ENCODE measurements around the gene FBXL22. TPM values are rescaled to one million over a fixed set of nuclear protein-coding genes. Genes with fewer than 3 reads are reported as not detected.

Gene FBXL22
- total and polyA plus RNA-seq, 2 experiments from 2014 or later = 0.60 to 1.3 TPM

GRCh38 chr15:63636518-63637061 lies 39.4 kb downstream of the FBXL22 start:
- Histone ChIP-seq H3K4me2 (no peak overlapping the region), H3K36me3 (replicated peaks; ENCODE audit: insufficient read depth, low read depth) (no peaks in the 10 kb centered on the region), H3K9me2 (replicated peaks; ENCODE audit: insufficient read depth) (no peaks in the 10 kb centered on the region), H2AFZ (no peak overlapping the region), H3K9me3 (ENCODE audit: low read depth) (no peaks in the 10 kb centered on the region), H3K4me3 (no peak overlapping the region), H3K4me1 (ENCODE audit: insufficient read depth) (no peaks in the 10 kb centered on the region), H4K20me1 (ENCODE audit: insufficient read depth, poor library complexity, severe bottlenecking) (no peaks in the 10 kb centered on the region), H3K27ac (no peak overlapping the region), H3K27me3 (no peaks in the 10 kb centered on the region), H3K79me2 (no peaks in the 10 kb centered on the region)
- 96% methylated on average over 9 of the region's 9 CpGs for WGBS (ENCODE audit: low lambda C conversion rate, missing lambda C conversion rate)
- DNase-seq (ENCODE audit: low spot score) = no peak
- TF ChIP-seq EZH2 (IDR thresholded peaks at IDR 0.05; ENCODE audit: borderline replicate concordance) (no peak), EZH2phosphoT487 (IDR thresholded peaks at IDR 0.05; ENCODE audit: low read depth, severe bottlenecking, unreplicated experiment) (no peak), CTCF (IDR thresholded peaks at IDR 0.05; ENCODE audit: poor library complexity) (no peak)

GRCh38 chr15:63638839-63639238 lies 41.7 kb downstream of the FBXL22 start:
- H3K4me2 ChIP-seq = no peak overlapping the region
- H2AFZ ChIP-seq = no peak overlapping the region
- no peaks in the 10 kb centered on the region for H3K4me1 ChIP-seq (ENCODE audit: insufficient read depth)
- no peaks in the 10 kb centered on the region for H3K36me3 ChIP-seq (replicated peaks; ENCODE audit: insufficient read depth, low read depth)
- H3K79me2 ChIP-seq = no peaks in the 10 kb centered on the region
- H3K4me3 ChIP-seq = no peak overlapping the region
- no peak overlapping the region for H3K27ac ChIP-seq
- WGBS (ENCODE audit: low lambda C conversion rate, missing lambda C conversion rate) = 100% methylated on average over 1 of the region's 1 CpG
- TF ChIP-seq EZH2phosphoT487 (IDR thresholded peaks at IDR 0.05; ENCODE audit: low read depth, severe bottlenecking, unreplicated experiment) (no peak), EZH2 (IDR thresholded peaks at IDR 0.05; ENCODE audit: borderline replicate concordance) (no peak), CTCF (IDR thresholded peaks at IDR 0.05; ENCODE audit: poor library complexity) (no peak)
- H3K9me2 ChIP-seq (replicated peaks; ENCODE audit: insufficient read depth) = no peaks in the 10 kb centered on the region
- no peaks in the 10 kb centered on the region for H3K27me3 ChIP-seq
- H3K9me3 ChIP-seq (ENCODE audit: low read depth) = no peaks in the 10 kb centered on the region
- no peaks in the 10 kb centered on the region for H4K20me1 ChIP-seq (ENCODE audit: insufficient read depth, poor library complexity, severe bottlenecking)
- DNase-seq (ENCODE audit: low spot score) = no peak

GRCh38 chr15:63640146-63640545 lies 43.0 kb downstream of the FBXL22 start:
- no peak overlapping the region for H3K4me3 ChIP-seq
- H3K4me2 ChIP-seq = no peak overlapping the region
- H3K9me2 ChIP-seq (replicated peaks; ENCODE audit: insufficient read depth) = no peaks in the 10 kb centered on the region
- H3K9me3 ChIP-seq (ENCODE audit: low read depth) = no peaks in the 10 kb centered on the region
- WGBS (ENCODE audit: low lambda C conversion rate, missing lambda C conversion rate) = 97% methylated on average over 3 of the region's 3 CpGs
- H3K36me3 ChIP-seq (replicated peaks; ENCODE audit: insufficient read depth, low read depth) = peaks cover 5% of the 10 kb centered on the region
- H4K20me1 ChIP-seq (ENCODE audit: insufficient read depth, poor library complexity, severe bottlenecking) = no peaks in the 10 kb centered on the region
- no peak for DNase-seq (ENCODE audit: low spot score)
- no peak overlapping the region for H2AFZ ChIP-seq
- TF ChIP-seq EZH2phosphoT487 (IDR thresholded peaks at IDR 0.05; ENCODE audit: low read depth, severe bottlenecking, unreplicated experiment) (no peak), CTCF (IDR thresholded peaks at IDR 0.05; ENCODE audit: poor library complexity) (no peak), EZH2 (IDR thresholded peaks at IDR 0.05; ENCODE audit: borderline replicate concordance) (no peak)
- no peaks in the 10 kb centered on the region for H3K27me3 ChIP-seq
- no peaks in the 10 kb centered on the region for H3K79me2 ChIP-seq
- H3K4me1 ChIP-seq (ENCODE audit: insufficient read depth) = no peaks in the 10 kb centered on the region
- no peak overlapping the region for H3K27ac ChIP-seq

Other genes with a start within 250 kb of the FBXL22 start
- 9.5 and 13.8 TPM in 2 replicates for gene CA12, start 215.5 kb upstream of the FBXL22 start, total RNA-seq
- gene CA12, start 215.5 kb upstream of the FBXL22 start, polyA plus RNA-seq = 16.6 and 23.5 TPM in 2 replicates
- gene USP3, start 92.8 kb upstream of the FBXL22 start, total RNA-seq = 55.4 and 61.2 TPM in 2 replicates
- gene USP3, start 92.8 kb upstream of the FBXL22 start, polyA plus RNA-seq = 25.7 and 30.5 TPM in 2 replicates
- gene HERC1, start 236.6 kb downstream of the FBXL22 start, total RNA-seq = 70.1 and 86.1 TPM in 2 replicates
- gene HERC1, start 236.6 kb downstream of the FBXL22 start, polyA plus RNA-seq = 18.0 and 24.6 TPM in 2 replicates